Urothelium cell line (cell line): Measurements from ENCODE around the gene HUNK.
"Not testable (repeated sequence)": the region's sequence is repeated elsewhere in the genome, so short reads cannot be mapped to it uniquely, and the experiment has no call there.

Experiments
- DNase-seq: peaks from one replicate; pipeline ENCODE4 v3.0.0; 2011; ENCODE audit warnings: low spot score, mixed read lengths
- FAIRE-seq: peaks from 2 replicates; lab custom pipeline; 2011; peaks lifted over from hg19 to GRCh38; lab: Jason Lieb, UNC

Gene HUNK

DNA sequence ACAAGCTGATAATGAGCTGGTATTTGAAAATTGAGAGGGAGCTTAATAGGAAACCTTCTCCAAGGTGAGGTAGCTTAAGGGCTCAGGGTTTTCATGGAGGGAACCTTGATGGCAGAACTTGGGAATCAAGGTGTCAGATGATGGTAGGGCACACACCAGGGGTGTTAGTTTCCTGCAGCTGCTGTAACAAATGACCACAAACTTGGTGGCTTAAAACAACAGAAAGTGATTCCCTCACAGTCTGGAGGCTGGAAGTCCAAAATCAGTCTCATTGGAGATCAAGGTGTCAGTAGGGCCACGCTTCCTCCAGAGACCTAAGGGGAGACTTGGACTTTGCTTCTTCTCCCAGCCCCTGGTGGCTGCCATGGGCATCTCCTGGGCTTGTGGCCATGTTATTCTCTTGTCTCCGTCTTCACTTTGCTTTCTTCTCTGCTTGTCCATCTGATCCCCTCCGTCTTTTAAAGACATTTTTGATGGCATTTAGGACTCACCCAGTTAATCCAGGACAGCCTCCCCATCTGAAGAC, 45.5 kb downstream of the HUNK start:
- no peak for FAIRE-seq
- no peak for DNase-seq

DNA sequence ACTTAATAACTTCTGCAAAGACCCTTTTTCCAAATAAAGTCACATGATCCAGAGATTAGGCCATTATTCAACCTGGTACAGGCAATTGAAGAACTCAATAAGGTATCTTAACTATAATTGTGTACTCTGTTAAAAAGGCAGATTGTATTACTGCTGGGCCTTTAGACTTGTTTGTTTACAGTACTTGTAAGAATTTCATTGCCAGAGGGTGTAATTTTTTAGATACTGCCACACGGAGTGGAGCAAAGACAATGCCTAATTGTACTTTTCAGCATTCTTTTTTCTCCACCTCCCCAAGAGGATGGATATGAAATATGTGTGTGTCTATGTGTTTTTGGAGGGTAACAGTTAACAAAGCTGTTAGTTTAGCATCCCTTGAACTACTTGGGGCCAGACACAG, 47.5 kb downstream of the HUNK start:
- no peak for DNase-seq
- no peak for FAIRE-seq

DNA sequence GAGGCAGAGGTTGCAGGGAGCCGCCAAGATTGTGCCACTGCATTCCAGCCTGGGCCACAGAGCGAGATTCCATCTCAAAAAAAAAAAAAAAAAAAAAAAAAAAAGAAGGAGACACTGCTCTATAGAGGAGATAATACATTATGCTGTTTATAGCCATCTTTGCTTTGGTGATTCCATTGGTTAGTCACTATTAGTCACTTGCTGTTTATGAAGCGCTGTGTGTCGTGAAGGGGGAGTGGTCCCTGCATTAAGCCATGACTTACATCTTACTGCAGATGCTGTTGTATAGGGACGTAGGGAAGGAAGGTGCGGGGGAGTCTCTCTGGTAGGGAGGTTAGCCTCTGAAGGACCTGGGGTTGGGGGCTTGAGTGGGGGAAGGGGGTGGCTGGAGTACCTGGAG, 48.3 kb downstream of the HUNK start:
- DNase-seq (no peak), FAIRE-seq (no peak)

DNA sequence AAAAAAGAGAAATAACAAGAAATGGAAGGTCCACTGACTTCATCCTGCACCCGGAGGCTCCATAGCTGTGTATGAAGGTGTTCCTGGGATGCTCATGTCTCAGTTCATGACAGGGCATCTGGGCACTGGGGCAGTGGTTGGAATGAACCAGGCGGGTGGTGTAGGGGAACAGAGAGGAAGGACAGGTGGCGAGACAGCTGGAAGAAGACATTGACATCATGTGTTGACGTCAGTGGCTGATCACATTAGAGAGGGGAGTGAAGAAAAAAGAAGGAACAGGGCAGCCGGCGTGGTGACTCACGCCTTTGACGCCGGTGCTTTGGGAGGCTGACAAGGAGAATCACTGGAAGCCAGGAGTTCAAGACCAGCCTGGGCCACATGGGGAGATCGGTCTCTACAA, 50.1 kb downstream of the HUNK start:
- no peak for DNase-seq
- no peak for FAIRE-seq

DNA sequence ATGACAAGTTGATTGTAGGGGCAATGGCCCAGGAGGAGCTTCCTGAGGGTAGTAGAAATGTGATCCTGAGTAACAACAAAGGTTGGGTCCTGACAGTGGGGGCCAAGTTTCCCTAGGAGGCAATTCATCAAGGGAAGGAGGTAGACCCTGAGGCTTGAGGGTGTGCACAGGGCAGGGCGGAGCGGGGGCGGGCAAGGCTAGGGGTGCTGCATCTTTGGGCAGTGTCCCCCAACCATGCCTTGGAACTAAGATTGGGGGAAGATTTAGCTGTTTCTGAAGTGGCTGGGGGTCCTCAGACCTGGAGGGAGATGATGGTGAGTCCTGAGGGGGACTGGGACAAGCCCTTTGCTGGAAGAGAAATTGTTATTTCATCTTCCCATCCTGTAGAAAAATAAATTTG, 50.9 kb downstream of the HUNK start:
- DNase-seq (no peak), FAIRE-seq (no peak)

DNA sequence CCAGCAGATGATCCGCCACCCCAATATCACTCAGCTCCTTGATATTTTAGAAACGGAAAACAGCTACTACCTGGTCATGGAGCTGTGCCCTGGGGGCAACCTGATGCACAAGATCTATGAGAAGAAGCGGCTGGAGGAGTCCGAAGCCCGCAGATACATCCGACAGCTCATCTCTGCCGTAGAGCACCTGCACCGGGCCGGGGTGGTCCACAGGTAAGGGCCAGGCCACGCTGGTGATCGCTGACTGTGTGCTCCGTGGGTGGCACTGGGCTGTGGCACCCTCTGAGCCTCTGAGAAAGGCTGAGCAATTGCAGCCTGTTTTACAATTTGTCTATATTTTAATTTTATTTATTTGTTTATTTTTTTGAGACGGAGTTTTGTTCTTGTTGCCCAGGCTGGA, 51.7 kb downstream of the HUNK start:
- no peak for DNase-seq
- FAIRE-seq, result no peak

DNA sequence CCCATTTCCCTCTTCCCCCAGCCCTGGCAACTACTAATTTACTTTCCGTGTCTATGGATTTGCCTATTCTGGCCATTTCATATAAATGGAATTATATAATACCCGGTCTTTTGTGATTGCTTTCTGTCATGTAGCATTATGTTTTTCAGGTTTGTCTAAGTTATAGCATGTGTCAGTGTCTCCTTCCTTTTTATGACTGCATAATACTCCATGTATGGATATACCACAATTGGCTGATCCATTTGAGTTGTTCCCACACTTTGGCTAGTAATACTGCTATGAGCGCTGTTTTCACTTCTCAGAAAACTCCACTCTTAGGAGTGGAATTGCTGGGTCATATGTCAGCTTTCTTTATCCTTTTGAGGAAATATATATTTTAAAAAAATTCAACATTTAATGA, 53.7 kb downstream of the HUNK start:
- FAIRE-seq (no peak), DNase-seq (no peak)

DNA sequence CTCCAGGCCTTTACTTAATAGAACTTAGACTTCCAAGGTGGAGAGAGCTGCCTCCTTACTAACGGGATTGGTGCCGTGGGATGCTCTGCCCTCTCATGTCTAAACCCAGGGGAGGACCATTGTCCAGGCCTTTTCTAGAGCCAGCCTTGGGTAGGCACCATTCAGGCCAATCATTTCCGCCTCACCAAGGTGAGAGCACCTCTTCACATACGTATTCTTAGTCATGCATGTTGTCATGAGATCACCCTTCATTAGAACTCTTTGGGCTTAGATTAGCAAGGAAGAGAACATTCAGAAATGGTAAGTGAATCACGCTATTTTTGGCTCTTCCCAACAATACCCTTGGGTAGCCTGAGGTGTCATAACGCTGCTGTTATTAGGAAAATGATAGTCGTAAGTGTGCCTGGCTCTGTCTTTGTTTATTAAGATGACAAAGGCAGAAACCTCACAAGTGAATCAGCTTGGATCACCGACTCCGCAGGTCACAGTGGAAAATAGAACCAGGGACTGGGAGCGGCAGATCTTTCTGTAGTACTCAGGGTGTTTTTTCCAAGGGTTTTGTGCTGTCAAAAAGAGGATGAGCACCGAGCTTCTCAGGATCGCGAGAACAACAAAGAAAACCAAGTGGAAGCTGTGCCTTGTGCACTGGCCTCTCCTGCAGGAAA, 55.0 kb downstream of the HUNK start:
- FAIRE-seq (peak; percentile 63), DNase-seq (no peak)

DNA sequence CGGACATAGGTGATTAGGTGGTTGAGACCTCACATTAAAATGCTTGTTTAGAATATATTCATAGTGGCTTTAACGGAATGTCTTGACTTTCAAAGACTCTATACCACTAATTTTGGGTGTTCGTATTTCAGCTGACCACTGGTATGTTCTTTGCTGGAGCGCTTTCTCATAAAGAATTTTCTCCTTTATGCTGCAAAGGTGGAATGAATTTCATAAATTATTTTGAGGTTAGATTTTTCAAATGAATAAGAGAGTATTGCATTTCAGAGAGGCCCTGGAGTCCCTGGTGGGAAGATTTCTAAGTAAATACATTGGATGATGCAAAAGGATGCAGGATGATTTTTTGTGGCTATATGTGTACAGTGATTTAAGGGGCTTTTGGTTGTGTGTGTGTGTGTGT, 55.8 kb downstream of the HUNK start:
- DNase-seq (no peak), FAIRE-seq (no peak)

DNA sequence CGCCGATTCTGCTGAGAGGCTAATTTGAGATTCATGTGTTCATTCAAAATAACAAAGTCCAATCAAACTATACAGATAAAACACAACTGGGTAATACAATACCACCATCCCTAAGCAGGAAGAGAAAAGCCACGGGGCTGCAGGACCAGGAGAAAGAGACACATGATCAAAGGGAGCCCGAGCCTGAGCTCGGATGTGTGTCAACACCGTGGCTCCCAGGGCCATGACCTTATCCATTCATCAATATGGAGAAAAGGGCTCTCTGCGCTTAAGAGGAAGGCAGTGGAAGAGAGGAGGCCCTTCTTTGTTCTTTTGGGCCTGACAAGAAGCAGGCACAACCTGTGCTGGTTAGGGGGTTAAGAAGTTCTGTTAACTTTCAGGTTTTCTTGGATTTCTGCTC, 56.7 kb downstream of the HUNK start:
- FAIRE-seq, result no peak
- no peak for DNase-seq

DNA sequence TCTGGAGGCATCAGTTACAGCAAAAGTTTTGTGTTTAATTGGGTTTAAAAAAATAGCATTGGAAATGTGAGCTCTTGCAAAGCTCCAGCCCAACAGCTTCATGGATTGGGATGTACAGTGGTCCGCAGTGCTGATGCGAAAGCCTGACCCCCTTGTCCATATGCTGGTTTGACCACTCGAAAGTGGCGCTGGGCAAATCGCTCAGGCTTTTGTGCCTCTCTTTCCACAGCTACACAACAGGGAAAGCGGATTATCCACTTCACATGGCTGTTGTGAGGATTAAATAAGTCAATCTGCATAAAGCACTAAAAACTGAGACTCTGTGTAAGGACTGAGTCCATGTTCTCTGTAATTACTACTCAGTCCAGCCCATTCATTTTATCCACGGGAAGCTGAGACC, 57.2 kb downstream of the HUNK start:
- no peak for DNase-seq

DNA sequence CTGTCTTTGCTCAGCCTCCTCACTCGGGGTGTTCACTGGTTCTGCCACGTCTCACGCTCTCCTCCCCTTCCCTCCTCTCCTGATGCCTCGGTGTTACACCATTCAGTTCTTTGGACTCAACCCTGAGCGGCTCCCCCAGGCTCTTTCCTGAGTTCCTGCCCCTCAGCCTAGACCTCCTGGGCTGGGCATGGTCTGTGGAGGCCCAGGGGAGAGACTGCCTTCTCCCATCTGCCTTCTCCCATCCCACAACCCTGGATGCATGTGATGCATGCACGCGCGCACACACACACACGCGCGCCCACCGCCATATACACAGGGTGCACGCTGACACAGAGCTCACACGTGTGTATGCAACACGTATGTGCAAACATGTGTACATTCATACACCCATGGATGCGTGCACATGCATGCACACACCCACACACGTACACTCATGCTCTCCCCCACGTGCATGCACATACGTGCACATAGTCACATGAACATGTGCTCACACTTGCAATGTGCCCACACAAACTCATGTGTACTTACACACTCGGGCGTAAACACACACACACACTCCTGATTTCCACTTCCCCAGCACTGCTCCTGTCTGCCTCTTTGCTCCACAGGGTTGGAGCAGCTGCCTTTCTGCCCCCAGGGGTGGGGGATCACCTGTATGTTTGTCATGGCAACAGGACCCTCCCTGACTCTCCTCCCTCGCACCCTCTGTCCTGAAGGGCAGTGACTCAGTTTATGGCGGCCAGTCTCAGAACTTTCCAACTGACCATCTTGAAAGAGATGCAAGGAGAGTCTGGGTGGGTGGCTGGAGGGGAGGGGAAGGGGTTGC, 59.0 kb downstream of the HUNK start:
- DNase-seq, result no peak

More for the DNA sequence above, 57.2 kb downstream of the HUNK start:
- no peak for FAIRE-seq

DNA sequence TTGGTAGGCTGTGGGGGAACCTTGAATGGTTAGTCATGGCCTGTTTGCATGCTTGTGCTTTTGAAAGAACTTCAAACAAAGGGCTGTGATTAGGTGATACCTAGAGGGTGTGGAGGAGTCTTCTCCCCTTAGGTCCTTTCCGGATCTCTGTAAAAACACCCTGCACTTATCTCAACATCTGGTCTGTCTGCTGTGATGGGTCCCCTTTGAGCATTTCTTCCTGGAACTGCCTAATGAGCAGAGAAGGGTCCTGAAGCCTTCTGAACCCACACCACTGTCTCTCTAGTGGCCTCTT, 59.6 kb downstream of the HUNK start:
- FAIRE-seq (no peak), DNase-seq (no peak)

More for the DNA sequence above, 59.0 kb downstream of the HUNK start:
- peak; percentile 91 for FAIRE-seq

DNA sequence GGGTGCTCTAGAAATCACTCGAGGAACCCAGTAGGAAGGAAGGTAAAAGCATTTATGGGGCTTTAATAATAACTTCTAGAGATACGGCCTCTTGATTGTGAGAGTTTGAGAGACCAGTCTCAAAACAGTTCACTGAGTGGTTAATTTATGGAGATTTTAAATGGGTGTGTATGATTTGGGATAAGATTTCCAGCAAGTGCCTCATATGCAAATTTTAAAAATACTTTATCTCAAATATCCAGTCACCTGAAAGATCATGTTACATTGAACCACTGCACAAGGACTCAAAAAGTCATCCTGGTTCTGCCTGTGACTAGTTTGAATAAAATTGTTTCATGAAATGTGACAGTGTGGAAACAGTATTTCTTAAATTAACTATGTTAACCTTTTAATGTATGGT, 64.5 kb downstream of the HUNK start:
- DNase-seq (no peak), FAIRE-seq (no peak)

DNA sequence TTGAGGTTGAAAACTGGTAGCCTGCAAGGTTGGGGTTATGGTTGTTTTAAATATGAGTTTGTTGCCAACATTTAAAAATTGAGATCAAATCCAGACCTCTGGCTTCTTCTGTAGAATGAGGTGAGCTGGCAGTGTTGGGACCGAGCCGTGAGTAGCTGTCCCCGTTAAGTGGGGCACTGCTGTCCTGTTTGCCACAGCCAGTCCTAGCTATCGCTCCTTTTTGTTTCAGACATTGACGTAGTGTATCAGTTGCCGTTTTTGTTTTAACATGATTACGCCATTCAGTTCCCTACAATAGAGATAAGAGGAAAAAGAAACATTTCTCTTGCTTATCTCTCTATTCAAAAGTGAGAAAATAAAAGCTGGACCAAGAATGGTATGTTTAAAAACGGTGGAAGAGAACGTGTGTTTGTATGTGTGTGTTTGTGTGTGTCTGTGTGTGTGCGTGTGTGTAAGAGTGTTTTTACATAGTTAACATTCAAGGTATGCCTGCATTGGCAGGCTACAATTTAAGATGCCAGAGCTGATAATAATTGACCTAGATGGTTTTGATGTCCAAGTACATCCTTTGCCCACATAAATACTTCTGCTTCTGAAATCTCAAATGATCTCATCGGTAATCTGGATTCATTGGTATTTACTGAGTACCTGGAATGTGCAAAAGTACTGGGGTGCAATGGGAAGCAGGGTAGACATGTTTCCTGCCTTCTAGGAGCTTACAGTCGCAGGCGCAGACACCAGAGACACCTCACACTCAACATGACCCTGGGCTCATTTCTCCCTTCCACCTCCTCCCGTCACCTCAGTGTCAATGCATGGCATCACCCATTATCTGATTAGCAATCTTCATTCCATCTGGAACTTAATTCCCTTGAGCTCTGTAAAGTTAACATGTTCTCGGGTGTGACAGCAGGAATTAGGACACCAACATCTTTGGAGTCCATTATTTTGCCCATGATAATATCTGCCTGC, 65.8 kb downstream of the HUNK start:
- no peak for DNase-seq
- FAIRE-seq, result peak; percentile 81

DNA sequence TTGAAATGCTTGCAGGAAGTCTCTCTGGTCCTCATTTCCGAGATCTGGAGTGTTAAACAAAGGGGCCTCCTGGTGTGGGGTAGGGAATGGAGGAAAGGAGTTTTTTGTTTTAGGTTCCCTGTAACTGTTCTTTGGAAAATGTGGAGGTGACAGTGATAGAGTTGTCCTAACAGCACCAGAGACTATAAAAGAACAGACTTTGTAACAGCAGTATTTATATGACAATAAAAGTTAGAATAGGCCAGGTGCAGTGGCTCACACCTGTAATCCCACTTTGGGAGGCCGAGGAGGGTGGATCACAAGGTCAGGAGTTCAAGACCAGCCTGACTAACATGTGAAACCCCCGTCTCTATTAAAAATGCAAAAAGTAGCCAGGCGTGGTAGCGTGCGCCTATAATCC, 68.9 kb downstream of the HUNK start:
- FAIRE-seq, result no peak

DNA sequence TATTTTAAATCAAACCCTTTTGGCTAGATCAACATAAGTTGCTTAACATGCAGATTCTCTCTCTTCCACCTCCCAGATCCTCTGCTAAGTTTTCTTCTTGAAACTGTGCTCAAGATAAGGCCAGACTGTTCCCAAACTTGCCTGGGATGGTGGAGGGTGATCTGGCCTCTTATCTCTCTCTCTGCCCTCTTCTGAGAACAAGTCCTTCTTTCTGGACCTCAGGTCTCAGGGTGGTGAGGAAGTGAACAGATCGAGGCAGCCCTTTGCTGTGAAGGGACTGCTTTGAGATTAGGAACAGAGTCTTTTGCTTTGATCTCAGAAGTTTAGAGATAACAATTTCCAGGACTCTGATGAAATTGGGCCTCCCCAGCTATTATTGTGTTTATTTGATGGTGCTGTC, 70.7 kb downstream of the HUNK start:
- DNase-seq (no peak), FAIRE-seq (no peak)

More for the DNA sequence above, 68.9 kb downstream of the HUNK start:
- no peak for DNase-seq

DNA sequence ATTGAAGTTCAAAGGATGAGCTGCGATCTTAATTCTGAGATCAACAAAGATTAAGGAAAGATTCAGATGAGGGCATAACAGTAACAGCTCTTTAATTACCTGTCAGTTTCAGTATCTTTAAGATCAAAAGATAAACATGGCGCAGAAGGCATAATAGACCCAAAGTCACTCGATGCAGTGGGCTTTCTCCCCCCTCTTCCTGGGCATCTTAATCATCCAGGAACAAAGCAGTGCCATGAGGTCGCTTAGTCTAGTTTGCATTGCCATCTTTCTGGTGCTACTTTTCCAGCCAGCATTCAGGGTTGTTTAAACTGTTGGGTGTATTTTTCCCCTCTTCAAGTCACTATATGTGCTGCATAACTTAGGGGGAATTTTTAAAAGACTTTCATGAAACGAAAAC, 72.3 kb downstream of the HUNK start:
- FAIRE-seq, result no peak
- DNase-seq, result no peak

DNA sequence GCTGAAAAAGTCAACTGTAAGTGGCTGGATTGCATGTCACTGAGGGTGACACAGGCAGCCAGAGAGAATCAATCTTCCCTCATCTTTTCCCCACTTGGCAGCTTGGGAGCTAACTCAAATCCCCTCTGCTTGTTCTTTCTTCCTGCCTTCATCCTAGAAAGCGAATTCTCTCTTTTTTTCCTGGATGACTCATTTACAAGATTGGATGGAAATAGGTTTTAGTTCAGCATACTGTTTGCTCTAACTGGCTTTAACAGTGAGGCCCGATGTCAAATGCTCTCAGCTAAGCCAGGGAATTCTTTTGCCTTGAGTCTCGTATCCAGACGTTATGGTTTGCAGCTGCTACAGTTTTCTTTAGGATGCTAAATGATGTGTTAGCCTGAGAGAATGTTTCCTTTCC, 72.7 kb downstream of the HUNK start:
- peak; percentile 67 for FAIRE-seq
- no peak for DNase-seq

DNA sequence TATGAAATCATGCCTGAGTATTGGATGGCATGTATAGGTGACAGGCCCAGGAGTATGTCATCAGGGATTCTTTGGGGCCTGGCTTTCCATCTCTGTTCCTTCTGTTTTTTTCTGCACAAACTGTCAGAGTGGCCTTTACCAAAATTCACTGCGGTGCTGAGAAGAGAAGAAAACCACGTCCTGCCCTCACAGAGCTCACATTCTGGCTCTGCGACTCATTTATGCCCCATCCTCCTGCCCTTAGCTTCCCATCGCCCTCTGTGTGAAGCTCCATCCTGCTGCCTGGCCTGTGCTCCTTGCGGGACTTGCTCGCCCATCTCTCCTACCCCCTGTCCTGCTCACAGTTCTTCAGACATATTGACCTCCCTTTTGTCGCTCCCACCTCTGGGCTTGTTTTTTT, 73.4 kb downstream of the HUNK start:
- DNase-seq (no peak), FAIRE-seq (no peak)

DNA sequence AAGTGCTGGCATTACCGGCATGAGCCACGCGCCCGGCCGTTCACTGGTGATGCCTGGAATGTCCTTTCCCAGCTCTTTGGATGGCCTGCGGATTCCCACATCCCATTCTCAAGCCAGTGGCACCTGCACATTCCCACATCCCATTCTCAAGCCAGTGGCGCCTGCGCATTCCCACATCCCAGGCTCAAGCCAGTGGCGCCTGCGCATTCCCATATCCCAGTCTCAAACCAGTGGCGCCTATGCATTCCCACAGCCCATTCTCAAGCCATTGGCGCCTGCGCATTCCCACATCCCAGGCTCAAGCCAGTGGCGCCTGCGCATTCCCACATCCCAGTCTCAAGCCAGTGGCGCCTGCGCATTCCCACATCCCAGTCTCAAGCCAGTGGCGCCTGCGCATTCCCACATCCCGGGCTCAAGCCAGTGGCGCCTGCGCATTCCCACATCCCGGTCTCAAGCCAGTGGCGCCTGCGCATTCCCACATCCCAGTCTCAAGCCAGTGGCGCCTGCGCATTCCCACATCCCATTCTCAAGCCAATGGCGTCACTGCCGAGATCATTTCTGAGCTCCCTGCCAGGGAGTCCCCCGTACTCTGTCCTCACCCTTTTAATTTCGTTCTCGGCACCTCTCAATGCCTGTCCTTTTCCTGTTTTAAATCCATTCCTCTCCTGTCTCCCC, 74.2 kb downstream of the HUNK start:
- not testable (repeated sequence) for FAIRE-seq, DNase-seq
